ENCODE measurements around the gene SLC8B1.
A peak's percentile ranks its signal among the peaks of the same experiment; 100 is the strongest.

GRCh38 chr12:113358381-113359132 is 23.6 kb upstream of the SLC8B1 start, which contains the start of gene PLBD2:
- TF ChIP-seq POLR2A (IDR thresholded peaks at IDR 0.05; ENCODE audit: low read length) (peak; percentile 38), GATA1 (IDR thresholded peaks at IDR 0.05; ENCODE audit: low read depth, low read length) (no peak)
